Gastrocnemius medialis (tissue), 4 donors: ENCODE results near the gene GRIN3A.

Experiments
- POLR2A ChIP-seq, 2 donors: fragments of 450-650 bp; IDR thresholded peaks; one replicate each; pipeline ENCODE4 v1.6.1; 2017; ENCODE audit warnings: antibody characterized with exemption in 2 of 2, mild to moderate bottlenecking in 2 of 2, moderate library complexity in 2 of 2
- TF ChIP-seq, protein P1 (sequence below), 5 experiments: fragments of 450-650 bp in 3 of 5; fragments of 200-600 bp in 2 of 5; sonication (generic) in 2 of 5; IDR thresholded peaks in 4 of 5; conservative IDR thresholded peaks in 1 of 5; 1 replicate in 4 of 5; 2 replicates in 1 of 5; pipeline ENCODE4 v1.5.1; 2016 to 2019; ENCODE audit warnings: antibody characterized with exemption in 5 of 5, mild to moderate bottlenecking in 3 of 5, moderate library complexity in 3 of 5

DNA sequence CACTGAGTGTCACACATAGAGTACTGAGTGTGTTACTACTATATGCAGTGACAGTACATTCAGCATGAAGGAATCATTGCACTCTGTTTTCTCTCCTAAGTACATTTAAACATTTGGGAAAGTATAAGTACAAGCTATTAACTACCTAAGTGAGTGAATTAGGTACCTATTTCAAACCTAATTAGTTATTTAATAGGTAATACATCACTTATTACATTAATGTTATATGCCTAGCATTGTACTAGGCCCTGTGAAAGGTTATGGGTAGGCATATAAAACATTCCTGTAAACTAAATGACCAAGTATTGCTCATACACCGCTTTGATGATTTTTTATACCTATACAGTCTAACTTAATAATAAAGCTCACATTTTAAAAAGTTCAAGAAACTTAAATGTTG is 118.0 kb downstream of the GRIN3A start:
- TF ChIP-seq, protein P1, sequence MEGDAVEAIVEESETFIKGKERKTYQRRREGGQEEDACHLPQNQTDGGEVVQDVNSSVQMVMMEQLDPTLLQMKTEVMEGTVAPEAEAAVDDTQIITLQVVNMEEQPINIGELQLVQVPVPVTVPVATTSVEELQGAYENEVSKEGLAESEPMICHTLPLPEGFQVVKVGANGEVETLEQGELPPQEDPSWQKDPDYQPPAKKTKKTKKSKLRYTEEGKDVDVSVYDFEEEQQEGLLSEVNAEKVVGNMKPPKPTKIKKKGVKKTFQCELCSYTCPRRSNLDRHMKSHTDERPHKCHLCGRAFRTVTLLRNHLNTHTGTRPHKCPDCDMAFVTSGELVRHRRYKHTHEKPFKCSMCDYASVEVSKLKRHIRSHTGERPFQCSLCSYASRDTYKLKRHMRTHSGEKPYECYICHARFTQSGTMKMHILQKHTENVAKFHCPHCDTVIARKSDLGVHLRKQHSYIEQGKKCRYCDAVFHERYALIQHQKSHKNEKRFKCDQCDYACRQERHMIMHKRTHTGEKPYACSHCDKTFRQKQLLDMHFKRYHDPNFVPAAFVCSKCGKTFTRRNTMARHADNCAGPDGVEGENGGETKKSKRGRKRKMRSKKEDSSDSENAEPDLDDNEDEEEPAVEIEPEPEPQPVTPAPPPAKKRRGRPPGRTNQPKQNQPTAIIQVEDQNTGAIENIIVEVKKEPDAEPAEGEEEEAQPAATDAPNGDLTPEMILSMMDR (IDR thresholded peaks at IDR 0.05 in 4 of 5, conservative IDR thresholded peaks at IDR 0.05 in 1 of 5) = no peak
- TF ChIP-seq POLR2A (IDR thresholded peaks at IDR 0.05) = no peak
